ENCODE measurements around the gene FCGR2B. TPM values are rescaled to one million over a fixed set of nuclear protein-coding genes. Genes with fewer than 3 reads are reported as not detected.
"Not testable (repeated sequence)": the region's sequence is repeated elsewhere in the genome, so short reads cannot be mapped to it uniquely, and the experiment has no call there.

The FCGR2B gene
- total and polyA plus RNA-seq, 12 donors: 2.1 to 32.1 (median 17.7) TPM

- H3K27ac ChIP-seq; H3K4me3 ChIP-seq; H3K36me3 ChIP-seq (replicated peaks in 1 of 2); H3K9me3 ChIP-seq (replicated peaks in 1 of 3); DNase-seq; intact Hi-C loops (cut with DNase I); H3K4me1 ChIP-seq (replicated peaks in 1 of 2); H3K27me3 ChIP-seq: not testable (repeated sequence)
- WGBS, 4 donors: 31 to 58% (median 35%) methylated on average over 1 of the region's 1 CpG
Observed at GRCh38 chr1:161644855-161645254, 18.1 kb upstream of the FCGR2B start.

- 13 to 41% (median 34%) methylated on average over 5 to 11 of the region's 13 CpGs for WGBS, 4 donors
- H3K27ac ChIP-seq; H3K36me3 ChIP-seq (replicated peaks in 1 of 2); H3K9me3 ChIP-seq (replicated peaks in 1 of 3); DNase-seq; H3K4me1 ChIP-seq (replicated peaks in 1 of 2); intact Hi-C loops (cut with DNase I); H3K27me3 ChIP-seq; H3K4me3 ChIP-seq: not testable (repeated sequence)
- TF ChIP-seq CTCF (IDR thresholded peaks at IDR 0.05): peak in 2 of 6 experiments; percentile 38 to 57
Observed at GRCh38 chr1:161647507-161648360, 15.2 kb upstream of the FCGR2B start.

- H3K36me3 ChIP-seq (replicated peaks in 1 of 2); H3K4me1 ChIP-seq (replicated peaks in 1 of 2); intact Hi-C loops (cut with DNase I); H3K27me3 ChIP-seq; H3K9me3 ChIP-seq (replicated peaks in 1 of 3); H3K27ac ChIP-seq; H3K4me3 ChIP-seq; DNase-seq: not testable (repeated sequence)
- WGBS, 4 donors: 32 to 76% (median 47%) methylated on average over 2 of the region's 7 CpGs
Observed at GRCh38 chr1:161653541-161653940, 9.4 kb upstream of the FCGR2B start.

GRCh38 chr1:161653971-161654370 is 9.0 kb upstream of the FCGR2B start:
- H3K4me3 ChIP-seq; intact Hi-C loops (cut with DNase I); H3K27me3 ChIP-seq; DNase-seq; H3K27ac ChIP-seq; H3K4me1 ChIP-seq (replicated peaks in 1 of 2); H3K9me3 ChIP-seq (replicated peaks in 1 of 3); H3K36me3 ChIP-seq (replicated peaks in 1 of 2): not testable (repeated sequence)
- WGBS, 4 donors: 40 to 66% (median 62%) methylated on average over 2 to 6 of the region's 6 CpGs

GRCh38 chr1:161658524-161658923 is 4.4 kb upstream of the FCGR2B start:
- H3K4me3 ChIP-seq; intact Hi-C loops (cut with DNase I); H3K27me3 ChIP-seq; H3K4me1 ChIP-seq (replicated peaks in 1 of 2); H3K36me3 ChIP-seq (replicated peaks in 1 of 2); H3K9me3 ChIP-seq (replicated peaks in 1 of 3); DNase-seq; H3K27ac ChIP-seq: not testable (repeated sequence)

GRCh38 chr1:161661660-161662311 is 1.2 kb upstream of the FCGR2B start:
- H3K9me3 ChIP-seq (replicated peaks in 1 of 3); H3K36me3 ChIP-seq (replicated peaks in 1 of 2); H3K4me3 ChIP-seq; intact Hi-C loops (cut with DNase I); H3K4me1 ChIP-seq (replicated peaks in 1 of 2); H3K27me3 ChIP-seq; DNase-seq; H3K27ac ChIP-seq: not testable (repeated sequence)
- WGBS, 4 donors: 35 to 65% (median 51%) methylated on average over 3 to 4 of the region's 9 CpGs; no CpG with 5 or more reads in 1 of the 4 donors

- H3K4me1 ChIP-seq (replicated peaks in 1 of 2); H3K27me3 ChIP-seq; H3K4me3 ChIP-seq; DNase-seq; H3K9me3 ChIP-seq (replicated peaks in 1 of 3); H3K36me3 ChIP-seq (replicated peaks in 1 of 2); intact Hi-C loops (cut with DNase I); H3K27ac ChIP-seq: not testable (repeated sequence)
- WGBS, 4 donors: no CpG with 5 or more reads among the region's 1 CpG
Observed at GRCh38 chr1:161663569-161663968, 626 bp downstream of the FCGR2B start.

GRCh38 chr1:161664689-161665088 is 1.7 kb downstream of the FCGR2B start:
- intact Hi-C loops (cut with DNase I); H3K4me3 ChIP-seq; H3K27me3 ChIP-seq; DNase-seq; H3K27ac ChIP-seq; H3K36me3 ChIP-seq (replicated peaks in 1 of 2); H3K9me3 ChIP-seq (replicated peaks in 1 of 3); H3K4me1 ChIP-seq (replicated peaks in 1 of 2): not testable (repeated sequence)
- no CpG with 5 or more reads among the region's 4 CpGs for WGBS, 4 donors

- H3K9me3 ChIP-seq (replicated peaks in 1 of 3); H3K4me3 ChIP-seq; intact Hi-C loops (cut with DNase I); H3K36me3 ChIP-seq (replicated peaks in 1 of 2); H3K27me3 ChIP-seq; H3K4me1 ChIP-seq (replicated peaks in 1 of 2); H3K27ac ChIP-seq: not testable (repeated sequence)
- WGBS, 4 donors: 56 to 71% (median 61%) methylated on average over 7 to 11 of the region's 15 CpGs
- DNase-seq: peak in 2 of 7 donors; percentile 15 to 30
Observed at GRCh38 chr1:161671045-161672020, 8.4 kb downstream of the FCGR2B start.
